Activated naive CD8-positive, alpha-beta T cell treated with anti-CD3 and anti-CD28 coated beads for 36 hours (primary cell): ENCODE results near the gene AFG3L2. TPM values are rescaled to one million over a fixed set of nuclear protein-coding genes. Genes with fewer than 3 reads are reported as not detected.

Experiments
- DNase-seq: peaks from one replicate; pipeline ENCODE4 v3.0.0; 2021
- H3K27ac Mint-ChIP-seq: one replicate; pipeline ENCODE4 v1.8.0; 2022; ENCODE audit warnings: mild to moderate bottlenecking, moderate library complexity, mixed read lengths
- H3K27me3 Mint-ChIP-seq: one replicate; pipeline ENCODE4 v1.8.0; 2022; ENCODE audit warnings: mild to moderate bottlenecking, mixed read lengths
- H3K36me3 Mint-ChIP-seq: one replicate; pipeline ENCODE4 v1.8.0; 2021; ENCODE audit warnings: mild to moderate bottlenecking, mixed read lengths
- H3K4me1 Mint-ChIP-seq: one replicate; pipeline ENCODE4 v1.8.0; 2021; ENCODE audit warnings: mixed read lengths
- H3K4me3 Mint-ChIP-seq: one replicate; pipeline ENCODE4 v1.8.0; 2022; ENCODE audit warnings: mild to moderate bottlenecking, moderate library complexity, mixed read lengths
- H3K9me3 Mint-ChIP-seq: one replicate; pipeline ENCODE4 v1.8.0; 2022; ENCODE audit warnings: mixed read lengths
- total RNA-seq, 2 experiments: library from RNA; stranded (reverse); gene quantifications; one replicate each; pipeline ENCODE4 v1.2.3, GENCODE V29; 2021

Gene AFG3L2
- total RNA-seq, 2 experiments from 2014 or later, result 80.4 to 80.7 TPM

DNA sequence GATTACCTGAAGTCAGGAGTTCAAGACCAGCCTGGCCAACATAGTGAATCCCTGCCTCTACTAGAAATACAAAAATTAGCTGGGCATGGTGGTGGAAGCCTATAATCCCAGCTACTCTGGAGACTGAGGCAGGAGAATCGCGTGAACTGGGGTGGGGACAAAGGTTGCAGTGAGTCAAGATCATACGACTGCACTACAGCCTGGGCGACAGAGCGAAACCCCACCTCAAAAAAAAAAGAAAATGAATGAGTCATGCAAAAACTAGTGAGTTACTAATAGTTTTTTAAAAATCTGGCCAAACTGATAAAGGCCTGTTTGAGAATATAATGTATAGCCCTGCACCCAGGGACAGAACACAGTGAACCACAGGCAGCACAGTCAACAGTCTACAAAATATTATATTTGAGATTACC, 17.5 kb downstream of the AFG3L2 start:
- Mint-ChIP-seq H3K36me3 (peaks cover 19% of the 10 kb centered on the region), H3K9me3 (no peaks in the 10 kb centered on the region)

DNA sequence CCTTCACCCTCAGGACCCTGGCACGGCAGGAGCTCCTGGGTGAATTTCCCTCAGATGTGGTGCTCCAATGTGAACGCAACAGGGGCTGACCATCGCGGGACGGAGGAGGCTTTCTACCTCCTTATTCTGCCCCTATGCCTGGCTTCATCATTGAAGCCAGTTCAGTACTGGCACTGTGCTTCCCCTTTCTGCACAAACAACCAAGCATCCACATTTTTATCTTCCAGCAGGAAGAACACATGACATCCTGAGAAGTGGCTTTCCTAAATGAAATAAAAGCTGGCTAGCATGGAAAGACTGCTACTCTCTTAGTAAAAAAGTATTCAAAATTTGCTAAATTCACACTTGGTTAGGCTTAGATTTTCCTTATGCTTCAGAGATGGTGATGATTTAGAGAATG, 24.8 kb downstream of the AFG3L2 start:
- H3K36me3 Mint-ChIP-seq, result peaks cover 45% of the 10 kb centered on the region
- H3K9me3 Mint-ChIP-seq, result no peaks in the 10 kb centered on the region
- H3K4me1 Mint-ChIP-seq, result peaks cover 3% of the 10 kb centered on the region
- DNase-seq, result no peak
- H3K27ac Mint-ChIP-seq, result no peak overlapping the region
- H3K27me3 Mint-ChIP-seq, result no peaks in the 10 kb centered on the region
- H3K4me3 Mint-ChIP-seq, result no peak overlapping the region

More for the DNA sequence above, 17.5 kb downstream of the AFG3L2 start:
- Mint-ChIP-seq H3K4me1 (peaks cover 9% of the 10 kb centered on the region), H3K27ac (no peak overlapping the region), H3K27me3 (no peaks in the 10 kb centered on the region), H3K4me3 (no peak overlapping the region)
- DNase-seq, result no peak

DNA sequence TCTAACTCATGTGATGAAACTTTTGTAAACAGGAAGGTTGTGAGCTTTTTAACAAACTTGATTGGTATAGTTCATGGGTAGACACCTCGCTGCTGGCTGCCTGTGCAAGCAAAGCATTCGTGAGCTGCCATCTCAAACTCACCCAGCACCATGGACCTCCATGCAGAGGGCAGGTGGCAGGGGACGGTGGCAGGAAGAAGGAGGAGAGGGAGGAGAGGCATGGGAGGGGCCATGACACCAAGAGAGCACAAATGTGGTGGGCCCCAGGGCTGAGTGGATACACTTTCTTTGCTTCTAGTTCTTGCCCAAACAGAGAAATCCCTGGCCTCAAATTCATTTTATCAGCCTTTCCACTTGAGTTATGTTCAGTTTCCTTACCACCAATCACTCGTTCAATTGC, 29.1 kb downstream of the AFG3L2 start:
- no peaks in the 10 kb centered on the region for H3K9me3 Mint-ChIP-seq

DNA sequence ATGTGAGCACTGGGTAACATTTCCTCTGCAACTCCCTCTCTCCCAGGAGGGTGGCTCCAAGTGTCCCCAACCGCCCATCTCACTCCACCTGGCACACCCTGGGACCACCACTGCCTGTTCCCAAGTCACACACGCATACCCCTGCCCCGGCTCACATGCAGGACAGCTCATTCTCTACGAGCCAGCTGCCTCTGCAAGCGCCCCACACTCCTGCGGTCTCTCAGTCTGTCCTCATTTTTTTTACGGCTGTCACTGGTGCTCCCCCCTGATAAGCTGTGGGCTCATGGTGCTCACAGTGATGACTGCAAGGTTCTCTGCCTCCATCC, 30.8 kb downstream of the AFG3L2 start:
- DNase-seq, result no peak
- Mint-ChIP-seq H3K27ac (no peak overlapping the region), H3K9me3 (no peaks in the 10 kb centered on the region), H3K4me3 (no peak overlapping the region), H3K4me1 (no peaks in the 10 kb centered on the region), H3K27me3 (no peaks in the 10 kb centered on the region), H3K36me3 (peaks cover 42% of the 10 kb centered on the region)

More for the DNA sequence above, 29.1 kb downstream of the AFG3L2 start:
- Mint-ChIP-seq H3K4me3 (no peak overlapping the region), H3K27me3 (no peaks in the 10 kb centered on the region), H3K27ac (no peak overlapping the region), H3K36me3 (peaks cover 34% of the 10 kb centered on the region), H3K4me1 (no peaks in the 10 kb centered on the region)
- no peak for DNase-seq

DNA sequence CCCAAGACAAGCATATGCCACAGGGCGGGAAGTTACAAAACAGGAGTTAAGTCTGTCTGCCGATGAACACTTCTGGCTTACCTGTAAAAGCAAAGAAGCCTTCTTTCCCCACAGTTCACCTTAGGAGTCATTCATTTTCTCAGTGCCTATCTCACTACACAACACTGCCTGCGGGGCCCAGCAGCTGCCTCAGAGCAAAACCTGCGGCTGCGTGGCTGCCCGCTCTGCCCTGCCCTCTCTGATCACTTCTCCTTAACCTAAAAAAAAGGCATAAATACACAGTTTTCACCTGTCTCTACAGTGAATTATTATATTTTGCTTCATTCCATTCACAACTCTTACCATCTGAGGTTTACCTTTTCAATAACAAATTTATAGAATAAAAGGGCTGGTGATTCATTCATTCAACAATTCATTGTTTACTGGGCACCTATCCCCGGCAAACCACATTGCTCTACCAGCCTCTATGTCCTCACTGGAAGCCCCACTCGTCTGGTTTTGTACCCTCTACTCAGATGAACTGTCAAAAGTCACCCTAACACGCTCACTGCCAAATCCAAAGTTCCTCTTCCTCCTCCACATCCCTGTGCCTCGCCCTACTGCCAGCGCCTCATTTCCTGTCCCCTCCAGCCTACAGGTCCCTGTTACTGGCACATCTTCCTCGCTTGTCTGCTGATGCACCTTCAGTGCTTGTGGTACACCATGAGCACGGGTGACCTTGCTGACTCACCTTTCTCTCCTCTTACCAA, 31.4 kb downstream of the AFG3L2 start:
- H3K4me1 Mint-ChIP-seq, result no peaks in the 10 kb centered on the region
- no peaks in the 10 kb centered on the region for H3K9me3 Mint-ChIP-seq
- H3K27ac Mint-ChIP-seq, result no peak overlapping the region
- no peak for DNase-seq
- no peak overlapping the region for H3K4me3 Mint-ChIP-seq
- H3K27me3 Mint-ChIP-seq, result no peaks in the 10 kb centered on the region
- peaks cover 39% of the 10 kb centered on the region for H3K36me3 Mint-ChIP-seq

DNA sequence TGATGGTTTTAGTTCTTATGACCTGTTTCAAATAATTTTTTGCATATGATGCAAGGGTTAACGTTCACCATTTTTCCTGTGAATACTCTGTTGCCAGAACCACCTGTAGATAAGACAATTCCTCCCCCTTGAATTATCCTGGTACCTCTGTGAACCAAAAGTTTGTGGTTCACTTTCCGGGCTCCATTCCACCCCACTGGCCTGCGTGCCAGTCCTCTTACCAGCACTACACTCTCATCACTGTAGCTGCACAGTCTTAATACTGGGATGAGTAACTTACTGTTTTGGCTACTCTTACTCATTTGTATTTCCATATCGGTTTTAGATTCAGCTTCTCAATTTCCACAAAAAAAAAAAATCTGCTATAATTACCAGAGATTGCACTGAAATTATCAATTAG, 34.4 kb downstream of the AFG3L2 start:
- no peak for DNase-seq
- H3K27ac Mint-ChIP-seq, result no peak overlapping the region

DNA sequence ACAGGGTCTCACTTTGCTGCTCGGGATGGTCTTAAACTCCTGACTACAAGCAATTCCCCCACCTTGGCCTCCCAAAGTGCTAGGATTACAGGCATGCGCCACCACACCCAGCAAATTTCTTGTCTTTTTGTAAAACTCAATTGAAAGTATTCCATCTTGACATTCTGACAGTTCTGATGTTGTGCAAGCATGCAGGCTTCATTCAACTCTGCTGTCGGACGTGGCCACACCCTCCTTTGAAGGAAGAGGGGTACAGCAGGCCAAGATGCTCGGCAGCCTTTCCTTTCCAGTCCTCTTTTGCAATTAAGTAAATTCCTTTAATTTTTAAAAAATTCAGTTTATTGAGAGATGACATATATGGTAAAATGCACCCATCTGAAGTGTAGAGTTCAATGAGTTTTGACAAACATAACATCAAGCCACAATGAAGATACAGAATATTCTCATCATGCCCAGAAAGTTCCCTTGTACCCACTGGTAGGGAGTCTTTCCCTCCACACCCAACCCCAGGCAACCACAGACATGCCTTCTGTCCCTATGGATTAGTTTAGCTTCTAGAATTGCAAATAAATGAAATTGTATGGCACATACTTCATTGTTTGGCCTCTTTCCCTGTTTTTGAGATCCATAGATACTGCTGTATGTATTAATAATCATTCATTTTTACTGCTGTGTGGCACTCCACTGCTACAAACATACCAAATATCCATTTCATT, 35.9 kb downstream of the AFG3L2 start:
- no peak overlapping the region for H3K27ac Mint-ChIP-seq
- H3K4me1 Mint-ChIP-seq, result no peaks in the 10 kb centered on the region
- no peaks in the 10 kb centered on the region for H3K27me3 Mint-ChIP-seq
- peaks cover 30% of the 10 kb centered on the region for H3K36me3 Mint-ChIP-seq
- no peaks in the 10 kb centered on the region for H3K9me3 Mint-ChIP-seq
- DNase-seq, result no peak
- no peak overlapping the region for H3K4me3 Mint-ChIP-seq

More for the DNA sequence above, 34.4 kb downstream of the AFG3L2 start:
- H3K36me3 Mint-ChIP-seq, result peaks cover 29% of the 10 kb centered on the region
- H3K27me3 Mint-ChIP-seq, result no peaks in the 10 kb centered on the region
- no peaks in the 10 kb centered on the region for H3K9me3 Mint-ChIP-seq
- no peaks in the 10 kb centered on the region for H3K4me1 Mint-ChIP-seq
- H3K4me3 Mint-ChIP-seq, result no peak overlapping the region

DNA sequence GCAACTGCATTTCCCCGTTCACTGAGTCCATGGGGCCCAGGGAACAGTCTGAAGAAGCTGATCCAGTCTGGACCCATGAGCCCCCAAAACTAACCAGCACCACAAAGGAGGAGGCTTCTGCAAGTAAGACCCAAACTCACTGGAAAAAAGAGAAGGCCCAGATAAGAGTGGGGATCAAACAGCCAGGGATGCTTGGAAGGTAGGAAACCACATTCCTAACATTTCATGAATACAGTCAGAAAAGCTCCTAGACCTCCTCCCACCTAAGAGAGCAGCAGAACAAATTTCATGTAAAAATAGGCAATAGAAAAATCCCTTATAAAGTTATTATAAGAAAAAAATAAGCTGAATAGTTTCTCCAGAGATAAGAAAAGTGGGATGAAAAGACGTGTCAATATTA, 38.6 kb downstream of the AFG3L2 start:
- no peaks in the 10 kb centered on the region for H3K27me3 Mint-ChIP-seq
- peaks cover 42% of the 10 kb centered on the region for H3K36me3 Mint-ChIP-seq
- no peaks in the 10 kb centered on the region for H3K9me3 Mint-ChIP-seq
- no peak overlapping the region for H3K4me3 Mint-ChIP-seq
- no peaks in the 10 kb centered on the region for H3K4me1 Mint-ChIP-seq
- no peak for DNase-seq
- H3K27ac Mint-ChIP-seq, result no peak overlapping the region

DNA sequence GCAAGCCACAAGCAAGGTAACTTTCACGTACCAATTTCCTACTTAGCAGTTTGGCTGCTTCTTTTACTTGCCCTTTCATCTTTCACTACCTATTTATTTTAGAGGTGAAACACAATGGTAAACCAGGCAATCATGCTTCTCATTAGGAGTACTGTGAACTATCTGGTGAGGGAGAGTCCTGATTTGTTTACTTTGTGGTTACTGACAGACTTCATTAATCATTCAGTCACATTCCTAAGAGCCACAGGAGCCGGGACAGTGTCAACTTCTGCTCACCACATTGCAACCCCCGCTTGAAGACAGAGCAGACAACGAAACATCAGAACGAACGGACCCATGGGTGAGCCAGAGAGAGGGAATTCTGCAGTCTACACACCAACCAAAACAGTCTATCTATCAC, 40.1 kb downstream of the AFG3L2 start:
- Mint-ChIP-seq H3K36me3 (peaks cover 31% of the 10 kb centered on the region), H3K27ac (no peak overlapping the region), H3K9me3 (no peaks in the 10 kb centered on the region), H3K4me3 (no peak overlapping the region), H3K27me3 (no peaks in the 10 kb centered on the region), H3K4me1 (no peaks in the 10 kb centered on the region)
- no peak for DNase-seq

DNA sequence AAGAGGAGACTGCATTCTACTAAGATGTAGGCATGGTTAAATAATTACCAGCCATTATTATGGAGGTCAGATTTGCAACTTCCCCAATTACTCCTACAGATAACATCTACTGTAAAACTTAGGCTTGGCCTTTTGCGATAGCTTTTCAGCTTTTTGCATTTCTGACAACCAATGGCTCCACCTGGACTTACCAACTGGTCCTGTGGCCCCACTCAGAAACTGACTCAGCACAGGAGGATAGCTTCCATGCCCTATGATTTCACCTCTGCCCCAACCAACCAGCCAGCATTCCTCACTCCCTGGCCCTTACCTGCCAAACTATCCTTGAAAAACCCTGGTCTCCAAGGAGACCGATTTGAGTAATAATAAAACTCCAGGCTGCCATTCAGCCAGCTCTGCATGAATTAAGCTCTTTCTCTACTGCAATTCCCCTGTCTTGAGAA, 40.8 kb downstream of the AFG3L2 start:
- peaks cover 32% of the 10 kb centered on the region for H3K36me3 Mint-ChIP-seq
- H3K4me3 Mint-ChIP-seq, result no peak overlapping the region
- no peaks in the 10 kb centered on the region for H3K27me3 Mint-ChIP-seq
- H3K4me1 Mint-ChIP-seq, result no peaks in the 10 kb centered on the region
- H3K27ac Mint-ChIP-seq, result no peak overlapping the region
- DNase-seq, result no peak
- H3K9me3 Mint-ChIP-seq, result no peaks in the 10 kb centered on the region

DNA sequence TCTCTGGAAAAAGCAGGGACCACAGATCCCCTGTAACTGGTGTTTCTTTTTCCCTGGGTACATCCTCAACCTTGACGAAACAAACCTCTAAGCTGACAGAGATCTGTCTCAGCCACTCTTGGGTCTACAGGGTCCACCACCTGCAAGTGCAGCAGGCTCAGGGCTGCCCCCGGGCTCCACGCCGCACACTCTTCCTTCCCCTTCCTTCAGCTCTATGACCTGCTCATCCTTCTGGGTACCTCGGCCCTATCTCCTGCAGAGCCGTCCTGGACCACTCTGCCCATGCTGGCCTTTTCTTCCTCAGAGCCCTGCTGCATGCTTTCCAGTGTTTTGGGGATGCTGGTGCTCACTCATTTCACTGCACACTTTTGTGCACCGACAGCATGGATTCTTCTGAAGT, 41.5 kb downstream of the AFG3L2 start:
- no peaks in the 10 kb centered on the region for H3K9me3 Mint-ChIP-seq
- no peaks in the 10 kb centered on the region for H3K27me3 Mint-ChIP-seq
- no peak overlapping the region for H3K27ac Mint-ChIP-seq
- H3K4me1 Mint-ChIP-seq, result no peaks in the 10 kb centered on the region
- no peak overlapping the region for H3K4me3 Mint-ChIP-seq
- peaks cover 32% of the 10 kb centered on the region for H3K36me3 Mint-ChIP-seq
- DNase-seq, result no peak

DNA sequence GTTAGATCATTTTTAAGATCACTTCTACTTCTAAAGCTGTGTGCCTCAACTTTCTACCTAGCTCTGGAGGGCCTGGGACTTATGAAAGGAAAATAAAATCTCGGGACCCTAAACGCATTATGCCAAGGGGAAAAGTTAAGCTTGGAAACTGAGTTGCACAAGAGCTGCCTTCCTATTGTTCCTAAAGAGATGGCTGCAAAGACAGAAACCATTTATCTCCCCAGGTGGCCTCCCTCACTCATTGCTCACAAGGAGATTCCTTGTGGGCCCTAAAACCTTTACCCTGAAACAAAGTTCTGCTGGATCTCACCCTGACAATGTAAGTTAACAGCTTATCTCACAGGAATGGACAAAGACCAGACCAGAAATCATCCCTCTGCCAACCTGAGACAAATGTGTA, 42.2 kb downstream of the AFG3L2 start:
- Mint-ChIP-seq H3K9me3 (no peaks in the 10 kb centered on the region), H3K36me3 (peaks cover 34% of the 10 kb centered on the region), H3K27me3 (no peaks in the 10 kb centered on the region), H3K27ac (no peak overlapping the region), H3K4me3 (no peak overlapping the region), H3K4me1 (no peaks in the 10 kb centered on the region)
- no peak for DNase-seq

DNA sequence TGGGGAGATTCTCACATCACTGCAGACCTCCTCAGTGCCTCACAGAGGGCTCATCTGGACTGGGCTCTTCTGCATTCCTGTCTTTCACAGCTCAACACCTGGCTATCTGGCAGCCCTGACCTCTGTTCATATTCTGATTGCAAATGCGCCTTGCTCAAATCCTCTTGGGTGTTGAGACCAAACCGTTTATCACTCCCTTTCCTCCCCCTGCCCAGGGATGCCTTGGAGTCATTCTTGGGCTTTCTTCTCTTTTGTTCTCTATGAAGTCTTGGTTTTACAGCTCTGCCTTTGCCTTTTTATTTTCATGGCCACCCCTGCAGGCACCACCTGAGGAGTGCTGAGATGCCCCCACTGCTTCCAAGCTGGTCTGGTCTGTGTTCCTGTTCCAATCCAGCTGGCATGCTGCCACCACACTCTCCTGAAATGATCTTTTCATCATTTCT, 42.6 kb downstream of the AFG3L2 start:
- no peak for DNase-seq
- H3K27ac Mint-ChIP-seq, result no peak overlapping the region
- no peaks in the 10 kb centered on the region for H3K4me1 Mint-ChIP-seq
- no peaks in the 10 kb centered on the region for H3K27me3 Mint-ChIP-seq
- peaks cover 37% of the 10 kb centered on the region for H3K36me3 Mint-ChIP-seq
- no peak overlapping the region for H3K4me3 Mint-ChIP-seq
- no peaks in the 10 kb centered on the region for H3K9me3 Mint-ChIP-seq

DNA sequence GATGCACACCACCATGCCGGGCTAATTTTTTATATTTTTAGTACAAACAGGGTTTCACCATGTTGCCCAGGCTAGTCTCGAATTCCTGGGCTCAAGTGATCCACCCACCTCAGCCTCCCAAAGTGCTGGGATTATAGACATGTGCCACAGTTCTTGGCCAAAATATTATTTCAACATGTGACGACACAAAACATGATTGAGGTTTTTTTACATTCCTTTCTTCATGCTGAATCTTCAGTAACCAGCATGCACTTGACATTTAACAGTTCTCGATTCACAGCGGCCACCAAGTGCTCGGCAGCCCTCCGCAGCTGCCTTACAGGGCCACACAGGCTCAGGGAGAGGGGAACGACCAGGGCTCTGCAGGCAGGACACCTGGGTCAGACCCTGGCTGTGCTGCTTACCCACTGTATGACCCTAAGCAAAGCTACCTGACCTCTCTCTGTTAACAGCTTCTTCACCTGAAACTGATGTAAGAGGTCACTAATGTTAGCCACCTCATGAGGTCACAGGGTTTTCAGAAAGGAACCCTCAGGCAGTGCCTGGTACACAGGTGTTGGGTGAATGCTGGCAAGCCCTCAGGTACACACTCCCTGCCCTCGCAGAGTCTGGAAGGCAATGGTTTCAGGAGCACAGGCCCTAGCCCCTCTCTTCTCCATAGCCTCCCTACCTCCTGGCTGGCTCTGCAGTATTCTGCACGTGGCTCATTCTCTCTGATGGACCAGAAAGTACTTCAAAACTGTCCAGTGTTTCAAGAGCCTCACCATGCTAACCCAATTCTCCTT, 43.3 kb downstream of the AFG3L2 start:
- Mint-ChIP-seq H3K27me3 (no peaks in the 10 kb centered on the region), H3K27ac (no peak overlapping the region), H3K4me3 (no peak overlapping the region), H3K4me1 (no peaks in the 10 kb centered on the region), H3K9me3 (no peaks in the 10 kb centered on the region), H3K36me3 (peaks cover 37% of the 10 kb centered on the region)
- no peak for DNase-seq

DNA sequence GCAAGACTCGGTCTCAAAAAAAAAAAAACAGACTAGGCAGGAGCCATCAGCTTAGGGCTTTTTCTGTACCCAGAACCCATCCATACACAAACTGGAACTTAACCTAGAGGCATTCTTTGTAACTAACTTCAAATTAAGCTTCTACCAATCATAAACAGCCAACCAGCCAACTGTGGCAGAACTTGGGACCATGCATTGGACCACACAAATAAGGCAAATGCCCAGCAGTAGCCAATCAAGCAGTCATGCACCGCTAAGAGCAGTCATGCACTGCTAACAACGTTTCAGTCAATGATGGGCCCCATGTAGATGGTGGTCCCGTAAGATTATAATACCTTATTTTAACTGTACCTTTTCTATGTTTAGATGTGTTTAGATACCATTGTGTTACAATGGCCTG, 46.3 kb downstream of the AFG3L2 start:
- Mint-ChIP-seq H3K36me3 (peaks cover 47% of the 10 kb centered on the region), H3K9me3 (no peaks in the 10 kb centered on the region)

More for the DNA sequence above, 46.3 kb downstream of the AFG3L2 start:
- H3K27me3 Mint-ChIP-seq, result no peaks in the 10 kb centered on the region
- H3K27ac Mint-ChIP-seq, result no peak overlapping the region
- no peak overlapping the region for H3K4me3 Mint-ChIP-seq
- H3K4me1 Mint-ChIP-seq, result peaks cover 5% of the 10 kb centered on the region
- DNase-seq, result no peak
